C1 segment of cervical spinal cord (tissue), 14 donors: ENCODE results near the gene ASZ1.

ENCODE experiments used
- DNase-seq, 14 donors: peaks; one replicate each; lab custom pipeline; 2025; lab: John Stamatoyannopoulos, UW

The ASZ1 gene

GRCh38 chr7:117402109-117402508 is 25.2 kb downstream of the ASZ1 start:
- DNase-seq: no peak

GRCh38 chr7:117401293-117402002 is 25.8 kb downstream of the ASZ1 start:
- no peak for DNase-seq

- no peak for DNase-seq
Measured at GRCh38 chr7:117399820-117400422, 27.4 kb downstream of the ASZ1 start.

GRCh38 chr7:117395743-117396142 is 31.6 kb downstream of the ASZ1 start:
- no peak for DNase-seq

DNA sequence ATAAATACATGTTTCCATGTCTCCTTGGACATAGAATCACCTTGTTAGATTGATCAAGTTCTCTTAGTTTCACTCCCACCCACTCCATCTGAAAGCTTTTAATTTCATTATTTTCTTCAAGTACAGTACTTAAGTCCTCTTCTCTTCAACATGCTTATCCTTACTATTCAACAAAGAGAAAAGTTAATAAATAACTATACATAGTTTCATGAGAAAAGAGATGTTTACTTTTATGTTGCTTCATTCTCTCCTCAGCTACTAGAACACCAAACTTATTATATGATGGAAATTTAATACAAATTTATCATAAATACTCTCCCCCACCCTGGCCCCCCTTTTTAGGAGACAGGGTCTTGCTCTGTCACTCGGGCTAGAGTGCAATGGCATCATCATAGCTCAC is 33.5 kb downstream of the ASZ1 start:
- DNase-seq: no peak

- no peak for DNase-seq
Measured at GRCh38 chr7:117389871-117390270, 37.4 kb downstream of the ASZ1 start.

DNA sequence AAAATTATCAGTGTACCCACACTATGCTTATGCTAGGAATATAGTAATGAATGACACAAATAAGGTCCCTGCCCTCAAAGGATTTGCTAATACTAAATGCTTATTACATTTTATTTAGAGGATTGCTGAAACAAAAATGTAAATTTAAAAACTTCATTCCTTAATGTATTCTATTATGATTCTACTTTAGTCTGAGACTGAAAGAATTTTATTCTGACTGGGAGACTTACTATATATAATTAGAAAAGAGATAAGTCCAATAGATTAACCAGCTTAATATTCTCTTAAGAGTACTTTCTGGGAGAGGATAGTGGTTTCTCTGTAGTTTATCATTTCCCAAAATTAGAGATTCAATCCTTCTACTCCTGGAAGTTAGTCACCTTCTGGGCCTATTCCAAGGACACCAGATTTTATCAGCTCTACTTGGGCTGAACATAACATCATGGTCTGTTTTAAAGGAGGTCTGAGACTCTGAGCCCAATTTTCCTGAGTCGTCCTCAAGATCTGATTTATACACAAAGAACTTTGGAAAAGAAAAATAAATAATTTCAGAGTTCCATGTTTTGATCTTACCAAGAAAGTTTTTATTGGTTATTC is 41.1 kb downstream of the ASZ1 start:
- no peak for DNase-seq

GRCh38 chr7:117385363-117386109 is 41.8 kb downstream of the ASZ1 start:
- DNase-seq: peak in 1 of 14 donors; percentile 10

DNA sequence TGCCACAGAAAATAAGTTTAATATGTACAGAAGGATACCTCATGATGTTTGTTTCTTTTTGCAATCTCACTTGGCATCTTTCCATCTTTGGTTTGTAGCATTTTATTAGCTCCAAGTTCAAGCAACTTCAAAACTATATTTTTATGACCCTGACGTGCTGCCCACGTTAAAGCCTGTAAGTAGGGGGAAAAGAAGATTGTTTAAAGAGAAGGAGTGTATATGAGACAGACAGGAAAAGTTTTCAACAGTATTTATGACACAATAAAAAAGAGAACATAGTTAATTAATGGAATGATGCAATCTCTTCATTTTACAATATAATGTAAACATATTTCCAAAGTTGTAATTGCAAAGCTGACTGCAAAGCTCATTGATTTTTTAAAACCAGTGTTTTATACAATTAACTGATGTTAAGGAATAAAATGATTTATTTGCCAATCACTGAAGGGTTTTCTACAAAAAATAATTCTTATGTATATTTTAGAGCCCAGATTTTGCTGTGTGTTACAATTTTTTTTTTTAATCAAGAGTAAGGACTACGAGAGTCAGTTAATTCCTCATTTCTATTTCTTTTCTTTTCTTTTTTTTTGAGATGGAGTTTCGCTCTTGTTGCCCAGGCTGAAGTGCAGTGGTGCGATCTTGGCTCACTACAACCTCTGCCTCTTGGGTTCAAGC is 42.5 kb downstream of the ASZ1 start:
- DNase-seq: no peak

GRCh38 chr7:117383483-117384189 is 43.7 kb downstream of the ASZ1 start:
- DNase-seq: no peak

GRCh38 chr7:117383046-117383445 is 44.2 kb downstream of the ASZ1 start:
- no peak for DNase-seq

DNA sequence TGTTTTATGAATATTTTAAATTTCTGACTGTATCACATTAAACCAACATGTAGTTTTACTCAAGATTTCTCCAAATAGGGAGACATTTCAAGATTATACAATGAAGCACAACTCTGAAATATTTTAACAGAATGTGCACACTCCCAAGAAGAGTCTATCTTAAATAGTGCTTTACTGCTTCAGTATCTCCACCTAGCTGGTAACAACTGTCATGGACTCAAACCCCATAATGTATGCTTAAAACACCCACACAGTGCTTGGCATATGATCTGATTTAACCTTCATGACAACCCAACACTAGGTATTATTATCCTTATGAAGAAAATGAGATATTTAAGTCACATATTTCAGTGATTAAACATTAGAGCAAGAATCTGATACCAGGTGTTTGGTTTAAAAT is 45.9 kb downstream of the ASZ1 start:
- no peak for DNase-seq

DNA sequence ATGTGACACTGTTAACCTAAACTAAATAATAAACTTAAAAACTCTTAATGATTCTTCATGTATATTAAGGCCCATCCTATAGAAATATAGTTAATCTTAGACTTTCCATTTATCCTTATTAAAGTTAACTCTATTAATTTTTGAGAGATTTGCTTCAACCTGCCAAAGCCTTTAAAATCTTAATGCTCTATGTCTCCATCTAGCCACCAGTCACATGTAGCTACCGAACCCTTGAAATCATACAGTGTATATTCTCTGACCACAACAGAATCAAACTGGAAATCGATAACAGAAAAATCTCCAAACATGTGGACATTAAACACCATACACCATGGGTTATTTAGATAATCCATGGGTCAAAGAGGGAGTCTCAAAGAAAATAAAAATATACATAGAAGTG is 51.9 kb downstream of the ASZ1 start:
- no peak for DNase-seq

GRCh38 chr7:117372073-117372472 is 55.2 kb downstream of the ASZ1 start:
- DNase-seq: no peak

- DNase-seq: no peak
Measured at GRCh38 chr7:117364339-117365080, 62.8 kb downstream of the ASZ1 start.

DNA sequence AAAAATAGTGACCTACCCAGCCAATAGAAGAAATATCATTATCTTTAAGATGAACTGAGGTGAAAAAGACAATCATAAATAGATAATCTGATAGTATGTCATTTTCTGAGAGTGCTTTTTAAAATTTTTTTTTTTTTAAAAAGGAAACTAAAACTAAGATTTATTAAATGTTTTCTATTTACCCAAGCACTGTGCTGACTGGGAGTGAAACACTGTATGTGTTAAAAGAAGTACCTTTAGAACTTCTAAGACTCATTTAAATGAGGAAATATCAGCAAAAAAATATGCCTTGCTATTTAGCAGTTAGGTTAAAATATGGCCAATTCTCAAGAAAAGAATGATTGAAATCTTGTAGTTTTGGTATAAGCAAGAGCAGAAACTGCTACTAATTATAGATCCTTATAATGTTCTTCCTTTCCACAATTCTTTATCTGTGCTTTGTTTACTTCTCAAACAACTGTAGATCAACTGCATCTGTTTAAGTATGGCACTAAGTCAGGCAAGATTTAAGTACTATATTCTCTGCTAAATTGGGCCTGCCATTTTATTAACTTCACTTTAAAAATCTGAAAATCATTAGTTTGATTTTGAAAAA is 64.9 kb downstream of the ASZ1 start:
- DNase-seq: no peak

- DNase-seq: peak in 5 of 14 donors; percentile 2 to 49 (median 7)
Measured at GRCh38 chr7:117350027-117350426, 77.3 kb downstream of the ASZ1 start.

- peak in 2 of 14 donors; percentile 4 to 49 for DNase-seq
Measured at GRCh38 chr7:117349570-117349969, 77.7 kb downstream of the ASZ1 start.

DNA sequence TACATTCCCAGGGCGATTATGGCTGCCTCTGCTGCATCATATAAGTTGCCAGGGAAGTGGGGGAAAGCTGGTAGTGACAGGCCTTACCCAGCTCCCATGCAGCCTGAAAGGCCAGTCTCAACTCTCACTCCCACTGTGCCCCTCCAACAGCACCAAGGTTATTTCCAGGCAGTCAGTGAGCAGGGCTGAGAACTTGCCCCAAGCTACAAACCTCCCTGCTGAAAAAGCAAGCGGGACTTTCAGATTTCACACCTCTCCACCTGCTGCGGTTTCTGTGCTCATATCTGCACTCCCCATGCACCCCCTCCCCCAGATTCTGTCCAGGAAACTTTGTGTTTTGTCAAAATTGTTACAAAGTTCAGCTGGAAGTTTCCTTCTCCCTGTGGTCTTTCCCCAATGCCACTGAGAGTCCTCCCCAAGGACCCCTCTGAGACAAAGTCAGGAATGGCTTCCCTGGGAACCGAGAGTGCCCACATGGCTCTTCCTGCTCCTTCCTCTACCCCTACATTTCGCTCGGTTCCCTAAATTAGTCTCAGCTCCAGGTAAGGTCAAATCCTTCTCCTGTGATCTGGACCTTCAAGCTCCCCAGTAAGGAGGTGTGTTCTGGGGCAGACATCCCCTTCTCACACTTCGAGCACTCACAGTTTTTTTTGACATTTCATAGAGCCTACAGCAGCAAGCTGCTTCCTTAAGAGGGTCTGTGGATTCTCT is 79.2 kb downstream of the ASZ1 start:
- DNase-seq: no peak
